Stomach (tissue), 9 donors: ENCODE data around the gene OPN3. TPM values are rescaled to one million over a fixed set of nuclear protein-coding genes. Genes with fewer than 3 reads are reported as not detected.

ENCODE experiments used
- DNase-seq, 2 donors: peaks; one replicate each; pipeline versions ENCODE4 v3.0.0 to v3.0.0-alpha.2; 2013 to 2019
- H3K27ac ChIP-seq, 5 donors: fragments of 200-600 bp in 4 of 5; sonication (generic) in 4 of 5; one replicate each; pipeline ENCODE4 v1.5.1; 2013 to 2019; ENCODE audit warnings: mild to moderate bottlenecking in 1 of 5, moderate library complexity in 1 of 5
- H3K27me3 ChIP-seq, 3 donors: fragments of 200-600 bp; sonication (generic); one replicate each; pipeline ENCODE4 v1.5.1; 2017 to 2019; ENCODE audit warnings: mixed run types in 1 of 3
- H3K36me3 ChIP-seq, 4 donors: fragments of 200-600 bp; sonication (generic); 1 replicate in 3 of 4; 2 replicates in 1 of 4; pipeline ENCODE4 v1.5.1; 2016 to 2019
- H3K4me1 ChIP-seq, 4 donors: fragments of 200-600 bp; sonication (generic); one replicate each; pipeline ENCODE4 v1.5.1; 2016 to 2019
- H3K4me3 ChIP-seq, 4 donors: fragments of 200-600 bp; sonication (generic) in 3 of 4; one replicate each; pipeline ENCODE4 v1.5.1; 2016 to 2019; ENCODE audit warnings: mild to moderate bottlenecking in 1 of 4
- H3K9me3 ChIP-seq, 4 donors: fragments of 200-600 bp; sonication (generic); one replicate each; pipeline ENCODE4 v1.5.1; 2016 to 2019
- EP300 ChIP-seq: sonication (generic); formaldehyde crosslinking; IDR thresholded peaks from one replicate; pipeline ENCODE4 v1.6.1; 2017; ENCODE audit warnings: antibody characterized with exemption
- POLR2A ChIP-seq, 4 donors: fragments of 450-650 bp; IDR thresholded peaks; one replicate each; pipeline ENCODE4 v1.6.1; 2016; ENCODE audit warnings: antibody characterized with exemption in 4 of 4, control low read depth in 2 of 4, mild to moderate bottlenecking in 1 of 4, moderate library complexity in 1 of 4
- POLR2AphosphoS5 ChIP-seq, 3 donors: sonication (generic); formaldehyde crosslinking; IDR thresholded peaks; one replicate each; pipeline ENCODE4 v1.6.1; 2016; ENCODE audit warnings: antibody characterized with exemption in 3 of 3
- WGBS, 5 donors: extraction: QIAGEN DNeasy Blood & Tissue Kit in 3 of 5; methylation state at CpG; one replicate each; pipeline versions ENCODE4 v1.1.5 to v1.1.7; 2013 to 2018; 5-methylcytosine and 5-hydroxymethylcytosine counted together
- intact Hi-C: fragments of 100-400 bp; cut with DNase I; formaldehyde crosslinking; loops from one replicate; pipeline ENCODE4 v1.15.1; 2023; ENCODE audit warnings: low total_unique reads
- polyA plus RNA-seq, 3 donors: library from polyadenylated mRNA; stranded (reverse); fragments of 200-250 nt; gene quantifications; one replicate each; pipeline ENCODE4 v1.2.3, GENCODE V29; 2013
- total RNA-seq, 5 donors: library from RNA; depleted of rRNA; stranded (reverse); fragments of >200 nt; gene quantifications; one replicate each; pipeline versions ENCODE4 v1.1.0 to v1.2.3, GENCODE V29; 2014 to 2016
- TF ChIP-seq, protein P1 (sequence below), 7 experiments: fragments of 450-650 bp in 4 of 7; fragments of 200-600 bp in 3 of 7; sonication (generic) in 3 of 7; IDR thresholded peaks; one replicate each; pipeline ENCODE4 v1.5.1; 2016 to 2019; ENCODE audit warnings: antibody characterized with exemption in 7 of 7, control low read depth in 2 of 7, mild to moderate bottlenecking in 1 of 7
- donor health status: healthy with polysubstance abuse.
- donor health status: Bipolar disorder and iron deficiency.
- donor health status: healthy.

OPN3 gene
- total and polyA plus RNA-seq, 8 donors, result 1.8 to 15.1 (median 8.1) TPM; not detected in 1

GRCh38 chr1:241611063-241611462, 29.1 kb downstream of the OPN3 start:
- no peak overlapping the region for H3K27ac ChIP-seq
- H3K4me1 ChIP-seq, result peaks cover 0 to 37% (median 22%) of the 10 kb centered on the region in 4 donors
- H3K9me3 ChIP-seq, result no peaks in the 10 kb centered on the region
- TF ChIP-seq POLR2AphosphoS5 (IDR thresholded peaks at IDR 0.05), result no peak
- TF ChIP-seq, protein P1, sequence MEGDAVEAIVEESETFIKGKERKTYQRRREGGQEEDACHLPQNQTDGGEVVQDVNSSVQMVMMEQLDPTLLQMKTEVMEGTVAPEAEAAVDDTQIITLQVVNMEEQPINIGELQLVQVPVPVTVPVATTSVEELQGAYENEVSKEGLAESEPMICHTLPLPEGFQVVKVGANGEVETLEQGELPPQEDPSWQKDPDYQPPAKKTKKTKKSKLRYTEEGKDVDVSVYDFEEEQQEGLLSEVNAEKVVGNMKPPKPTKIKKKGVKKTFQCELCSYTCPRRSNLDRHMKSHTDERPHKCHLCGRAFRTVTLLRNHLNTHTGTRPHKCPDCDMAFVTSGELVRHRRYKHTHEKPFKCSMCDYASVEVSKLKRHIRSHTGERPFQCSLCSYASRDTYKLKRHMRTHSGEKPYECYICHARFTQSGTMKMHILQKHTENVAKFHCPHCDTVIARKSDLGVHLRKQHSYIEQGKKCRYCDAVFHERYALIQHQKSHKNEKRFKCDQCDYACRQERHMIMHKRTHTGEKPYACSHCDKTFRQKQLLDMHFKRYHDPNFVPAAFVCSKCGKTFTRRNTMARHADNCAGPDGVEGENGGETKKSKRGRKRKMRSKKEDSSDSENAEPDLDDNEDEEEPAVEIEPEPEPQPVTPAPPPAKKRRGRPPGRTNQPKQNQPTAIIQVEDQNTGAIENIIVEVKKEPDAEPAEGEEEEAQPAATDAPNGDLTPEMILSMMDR (IDR thresholded peaks at IDR 0.05), result peak in 5 of 7 experiments; percentile 21 to 83 (median 65)
- peak in 1 of 2 donors; percentile 79 for DNase-seq
- H3K27me3 ChIP-seq, result no peaks in the 10 kb centered on the region
- intact Hi-C loops, result no loop called here
- WGBS, 5 donors, result 5 to 11% (median 8%) methylated on average over 3 of the region's 3 CpGs
- H3K4me3 ChIP-seq, result no peak overlapping the region
- H3K36me3 ChIP-seq, result no peaks in the 10 kb centered on the region

- TF ChIP-seq EP300 (no peak), POLR2AphosphoS5 (IDR thresholded peaks at IDR 0.05) (no peak), POLR2A (IDR thresholded peaks at IDR 0.05) (no peak)
- TF ChIP-seq, protein P1 (IDR thresholded peaks at IDR 0.05), result no peak
- no peaks in the 10 kb centered on the region for H3K27me3 ChIP-seq
- peak; percentile 33 to 52 for DNase-seq
- no peak overlapping the region for H3K4me3 ChIP-seq
- intact Hi-C loops, result no loop called here
- 24 to 32% (median 31%) methylated on average over 8 of the region's 8 CpGs for WGBS, 5 donors
- peaks cover 0 to 29% (median 16%) of the 10 kb centered on the region in 4 donors for H3K4me1 ChIP-seq
- H3K36me3 ChIP-seq, result no peaks in the 10 kb centered on the region
- no peaks in the 10 kb centered on the region for H3K9me3 ChIP-seq
- H3K27ac ChIP-seq, result no peak overlapping the region
These were observed 29.9 kb downstream of the OPN3 start for GRCh38 chr1:241610056-241610815.

DNA sequence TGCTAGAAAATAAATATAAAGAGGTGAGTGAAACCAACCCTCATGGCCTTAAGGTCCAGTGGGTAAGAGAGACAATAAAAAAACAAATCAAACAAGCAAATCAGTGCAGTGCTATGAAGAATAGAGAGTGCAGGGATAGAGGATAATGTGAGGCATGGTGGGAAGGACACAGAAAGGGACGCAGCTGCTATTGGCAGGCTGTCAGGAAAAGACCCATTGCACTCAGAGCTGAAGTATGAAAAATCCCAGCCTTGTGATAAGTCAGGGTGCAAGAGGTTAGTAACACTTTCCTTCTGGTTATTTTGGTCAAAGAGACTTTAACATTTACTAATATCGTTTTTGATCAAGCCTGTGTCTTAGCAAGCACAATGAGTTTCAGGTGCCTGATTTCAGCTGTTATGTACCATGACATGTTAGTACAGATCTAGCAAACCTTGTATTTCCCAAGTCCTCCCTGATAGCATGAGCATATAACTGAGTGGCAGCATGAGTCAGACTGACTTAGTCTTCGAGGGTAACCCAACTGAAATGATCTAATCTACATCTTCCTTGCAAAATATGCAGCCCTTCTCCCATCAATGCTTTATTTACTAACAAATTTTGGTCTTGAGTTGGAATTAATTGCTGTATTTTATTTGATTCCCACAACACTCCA, 31.7 kb downstream of the OPN3 start:
- Histone ChIP-seq H3K9me3 (no peaks in the 10 kb centered on the region), H3K27me3 (no peaks in the 10 kb centered on the region), H3K27ac (no peak overlapping the region), H3K4me1 (peaks cover 0 to 22% (median 13%) of the 10 kb centered on the region in 4 donors), H3K4me3 (no peak overlapping the region), H3K36me3 (no peaks in the 10 kb centered on the region)
- DNase-seq, result no peak
- 37 to 51% (median 40%) methylated on average over 3 of the region's 3 CpGs for WGBS, 5 donors
- intact Hi-C loops, result loop anchor here (10.0 kb wide), 2 partner anchors 226 to 396 kb away; no protein-coding TSS in a partner anchor
- TF ChIP-seq, protein P1 (IDR thresholded peaks at IDR 0.05), result no peak
- no peak for TF ChIP-seq POLR2A (IDR thresholded peaks at IDR 0.05)

GRCh38 chr1:241607497-241607896, 32.7 kb downstream of the OPN3 start:
- DNase-seq, result no peak
- no peak for TF ChIP-seq EP300
- no peak for TF ChIP-seq POLR2A (IDR thresholded peaks at IDR 0.05)
- TF ChIP-seq POLR2AphosphoS5 (IDR thresholded peaks at IDR 0.05), result no peak
- TF ChIP-seq, protein P1 (IDR thresholded peaks at IDR 0.05), result no peak
- H3K9me3 ChIP-seq, result no peaks in the 10 kb centered on the region
- intact Hi-C loops, result loop anchor here (10.0 kb wide), 2 partner anchors 227 to 397 kb away; no protein-coding TSS in a partner anchor
- H3K36me3 ChIP-seq, result no peaks in the 10 kb centered on the region
- no peak overlapping the region for H3K4me3 ChIP-seq
- H3K27me3 ChIP-seq, result no peaks in the 10 kb centered on the region
- no peak overlapping the region for H3K27ac ChIP-seq
- peaks cover 0 to 22% (median 13%) of the 10 kb centered on the region in 4 donors for H3K4me1 ChIP-seq
